OCI-LY1 (cell line): ENCODE data around the gene FYN.

ENCODE experiments used
- H2AFZ ChIP-seq: fragments of 200-600 bp; sonication (generic), shearing (Covaris generic); 2 replicates; pipeline ENCODE4 v1.6.0; 2014; ENCODE audit warnings: antibody characterized with exemption, mild to moderate bottlenecking, low read length
- H3F3A ChIP-seq: fragments of 200-600 bp; sonication (generic), shearing (Covaris generic); 2 replicates; pipeline ENCODE4 v1.6.0; 2014; ENCODE audit warnings: mild to moderate bottlenecking, antibody characterized with exemption, low read length, moderate library complexity; ENCODE audit not compliant: insufficient read depth
- H3K27ac ChIP-seq: fragments of 200-600 bp; sonication (generic); 2 replicates; pipeline ENCODE4 v1.5.1; 2014; ENCODE audit warnings: low read length, mixed run types, mild to moderate bottlenecking, low read depth; ENCODE audit not compliant: poor library complexity, severe bottlenecking
- H3K27me3 ChIP-seq: fragments of 200-600 bp; sonication (generic); 2 replicates; pipeline ENCODE4 v1.6.0; 2014; ENCODE audit warnings: antibody characterized with exemption, mild to moderate bottlenecking, low read length, moderate library complexity; ENCODE audit not compliant: insufficient read depth
- H3K36me3 ChIP-seq: fragments of 200-600 bp; sonication (generic); 2 replicates; pipeline ENCODE4 v1.6.1; 2014; ENCODE audit warnings: mild to moderate bottlenecking, antibody characterized with exemption, low read length, moderate library complexity, mixed read lengths; ENCODE audit not compliant: insufficient read depth
- H3K4me1 ChIP-seq: fragments of 200-600 bp; sonication (generic); 2 replicates; pipeline ENCODE4 v1.5.1; 2014; ENCODE audit warnings: mild to moderate bottlenecking, low read length, moderate library complexity; ENCODE audit not compliant: insufficient read depth, severe bottlenecking
- H3K4me2 ChIP-seq: fragments of 200-600 bp; sonication (generic), shearing (Covaris generic); 2 replicates; pipeline ENCODE4 v1.6.1; 2014; ENCODE audit warnings: low read length
- H3K4me3 ChIP-seq: fragments of 200-600 bp; sonication (generic); 2 replicates; pipeline ENCODE4 v1.5.1; 2014; ENCODE audit warnings: low read length, low read depth, mild to moderate bottlenecking, mixed read lengths; ENCODE audit not compliant: poor library complexity, severe bottlenecking
- H3K79me2 ChIP-seq: fragments of 200-600 bp; shearing (Covaris generic); 2 replicates; pipeline ENCODE4 v1.6.1; 2016; ENCODE audit warnings: mixed run types, low read length, mixed read lengths; ENCODE audit not compliant: insufficient read depth
- H3K9ac ChIP-seq: fragments of 200-600 bp; sonication (generic), shearing (Covaris generic); 2 replicates; pipeline ENCODE4 v1.6.1; 2014; ENCODE audit warnings: mild to moderate bottlenecking, low read length, mixed read lengths
- H3K9me2 ChIP-seq: fragments of 200-600 bp; sonication (generic), shearing (Covaris generic); 2 replicates; pipeline ENCODE4 v1.6.1; 2014; ENCODE audit warnings: low read depth, mild to moderate bottlenecking, low read length, mixed read lengths
- H3K9me3 ChIP-seq: fragments of 200-600 bp; shearing (Covaris generic); 2 replicates; pipeline ENCODE4 v1.6.1; 2014; ENCODE audit warnings: low read length, mixed read lengths
- H4K20me1 ChIP-seq: fragments of 200-600 bp; sonication (generic), shearing (Covaris generic); 2 replicates; pipeline ENCODE4 v1.6.0; 2016; ENCODE audit warnings: mild to moderate bottlenecking, low read length; ENCODE audit not compliant: insufficient read depth
- CTCF ChIP-seq: fragments of 200-600 bp; sonication (generic), shearing (Covaris generic); IDR thresholded peaks from 2 replicates; pipeline ENCODE4 v1.5.1; 2017; ENCODE audit warnings: mild to moderate bottlenecking, antibody characterized with exemption, low read length, moderate library complexity, mixed read lengths
- EZH2 ChIP-seq: fragments of 200-600 bp; sonication (generic), shearing (Covaris generic); IDR thresholded peaks from 2 replicates; pipeline ENCODE4 v1.8.0; 2017; ENCODE audit warnings: borderline replicate concordance, mixed run types, mild to moderate bottlenecking, antibody characterized with exemption, low read length, moderate library complexity, mixed read lengths

Gene FYN

GRCh38 chr6:111842891-111843290 is 30.4 kb downstream of the FYN start:
- Histone ChIP-seq H3K4me1 (no peaks in the 10 kb centered on the region), H3K27me3 (no peaks in the 10 kb centered on the region), H3K9me3 (no peaks in the 10 kb centered on the region), H3K9ac (no peak overlapping the region), H3K36me3 (no peaks in the 10 kb centered on the region), H3K27ac (no peak overlapping the region), H3K9me2 (no peaks in the 10 kb centered on the region), H3F3A (no peaks in the 10 kb centered on the region), H3K79me2 (no peaks in the 10 kb centered on the region), H3K4me3 (no peak overlapping the region), H4K20me1 (no peaks in the 10 kb centered on the region), H3K4me2 (no peak overlapping the region), H2AFZ (no peak overlapping the region)
- no peak for TF ChIP-seq EZH2
- TF ChIP-seq CTCF, result no peak

GRCh38 chr6:111842271-111842822 is 30.9 kb downstream of the FYN start:
- no peaks in the 10 kb centered on the region for H3K79me2 ChIP-seq
- H3K27me3 ChIP-seq, result no peaks in the 10 kb centered on the region
- TF ChIP-seq CTCF (no peak), EZH2 (no peak)
- no peaks in the 10 kb centered on the region for H3K9me3 ChIP-seq
- H3K27ac ChIP-seq, result no peak overlapping the region
- H3K4me2 ChIP-seq, result no peak overlapping the region
- no peaks in the 10 kb centered on the region for H3K36me3 ChIP-seq
- no peaks in the 10 kb centered on the region for H3K4me1 ChIP-seq
- H3F3A ChIP-seq, result no peaks in the 10 kb centered on the region
- H3K4me3 ChIP-seq, result no peak overlapping the region
- no peaks in the 10 kb centered on the region for H4K20me1 ChIP-seq
- H3K9me2 ChIP-seq, result no peaks in the 10 kb centered on the region
- no peak overlapping the region for H2AFZ ChIP-seq
- no peak overlapping the region for H3K9ac ChIP-seq

GRCh38 chr6:111841822-111842221 is 31.4 kb downstream of the FYN start:
- H3K4me1 ChIP-seq, result no peaks in the 10 kb centered on the region
- no peak overlapping the region for H3K27ac ChIP-seq
- H3F3A ChIP-seq, result no peaks in the 10 kb centered on the region
- H3K36me3 ChIP-seq, result no peaks in the 10 kb centered on the region
- no peak overlapping the region for H3K4me2 ChIP-seq
- H4K20me1 ChIP-seq, result no peaks in the 10 kb centered on the region
- H2AFZ ChIP-seq, result no peak overlapping the region
- H3K9me2 ChIP-seq, result no peaks in the 10 kb centered on the region
- no peaks in the 10 kb centered on the region for H3K9me3 ChIP-seq
- TF ChIP-seq CTCF, result no peak
- no peak for TF ChIP-seq EZH2
- H3K9ac ChIP-seq, result no peak overlapping the region
- no peaks in the 10 kb centered on the region for H3K79me2 ChIP-seq
- no peaks in the 10 kb centered on the region for H3K27me3 ChIP-seq
- no peak overlapping the region for H3K4me3 ChIP-seq
